ENCODE data around the gene GRIK3.

The GRIK3 gene

GRCh38 chr1:36796106-36796590 lies 238.2 kb downstream of the GRIK3 start:
- no peak for TF ChIP-seq GABPA (IDR thresholded peaks at IDR 0.05; ENCODE audit: low read depth)
- TF ChIP-seq SPI1 (IDR thresholded peaks at IDR 0.05; ENCODE audit: borderline replicate concordance, low read depth): no peak
- TF ChIP-seq CTCF (IDR thresholded peaks at IDR 0.05; ENCODE audit: insufficient read depth, low read length): no peak
- TF ChIP-seq REST (IDR thresholded peaks at IDR 0.05; ENCODE audit: insufficient replicate concordance, low read depth): no peak
- no peak for TF ChIP-seq POLR2AphosphoS5 (IDR thresholded peaks at IDR 0.05; ENCODE audit: low read depth)
- no peaks in the 10 kb centered on the region for H3K27me3 ChIP-seq (ENCODE audit: insufficient read depth, poor library complexity, severe bottlenecking)
- no peak for DNase-seq (ENCODE audit: low read depth in 1 of 2, low spot score in 1 of 2)

GRCh38 chr1:36794460-36794859 lies 239.9 kb downstream of the GRIK3 start:
- Histone ChIP-seq H3K27me3 (ENCODE audit: insufficient read depth, poor library complexity, severe bottlenecking) (no peaks in the 10 kb centered on the region), H3K27ac (replicated peaks) (no peak overlapping the region), H3K4me3 (replicated peaks; ENCODE audit: insufficient read depth, low read length) (no peak overlapping the region)
- TF ChIP-seq REST (IDR thresholded peaks at IDR 0.05; ENCODE audit: insufficient replicate concordance, low read depth) (no peak), CTCF (IDR thresholded peaks at IDR 0.05; ENCODE audit: insufficient read depth, low read length) (no peak), SPI1 (IDR thresholded peaks at IDR 0.05; ENCODE audit: borderline replicate concordance, low read depth) (no peak), GABPA (IDR thresholded peaks at IDR 0.05; ENCODE audit: low read depth) (no peak), POLR2AphosphoS5 (IDR thresholded peaks at IDR 0.05; ENCODE audit: low read depth) (no peak)
- no peak for DNase-seq (ENCODE audit: low read depth in 1 of 2, low spot score in 1 of 2)

More at GRCh38 chr1:36796106-36796590, 238.2 kb downstream of the GRIK3 start:
- no peak overlapping the region for H3K4me3 ChIP-seq (replicated peaks; ENCODE audit: insufficient read depth, low read length)
- H3K27ac ChIP-seq (replicated peaks): no peak overlapping the region

GRCh38 chr1:36793452-36793851 lies 240.9 kb downstream of the GRIK3 start:
- no peak for DNase-seq (ENCODE audit: low read depth in 1 of 2, low spot score in 1 of 2)
- Histone ChIP-seq H3K4me3 (replicated peaks; ENCODE audit: insufficient read depth, low read length) (no peak overlapping the region), H3K27me3 (ENCODE audit: insufficient read depth, poor library complexity, severe bottlenecking) (no peaks in the 10 kb centered on the region), H3K27ac (replicated peaks) (no peak overlapping the region)
- TF ChIP-seq POLR2AphosphoS5 (IDR thresholded peaks at IDR 0.05; ENCODE audit: low read depth): no peak
- TF ChIP-seq GABPA (IDR thresholded peaks at IDR 0.05; ENCODE audit: low read depth): no peak
- TF ChIP-seq CTCF (IDR thresholded peaks at IDR 0.05; ENCODE audit: insufficient read depth, low read length): no peak
- no peak for TF ChIP-seq REST (IDR thresholded peaks at IDR 0.05; ENCODE audit: insufficient replicate concordance, low read depth)
